GM18951 (cell line): ENCODE measurements around the gene ATOX1.

ENCODE experiments used
- POLR2A ChIP-seq: IDR thresholded peaks from 4 replicates; pipeline ENCODE4 v1.6.1; 2011; ENCODE audit warnings: mild to moderate bottlenecking; ENCODE audit not compliant: insufficient read length, insufficient read depth; ENCODE audit errors: extremely low read depth
- in situ Hi-C: fragments of 300-500 bp; cut with MboI; formaldehyde crosslinking; loops from one replicate; pipeline ENCODE4 v1.12.0; 2022; ENCODE audit warnings: low sequenced_read_pairs, mixed read lengths, inconsistent platforms; ENCODE audit not compliant: unreplicated experiment

ATOX1 gene

GRCh38 chr5:151751593-151751992 lies 6.8 kb downstream of the ATOX1 start:
- no peak for TF ChIP-seq POLR2A
- in situ Hi-C loops = no loop called here

DNA sequence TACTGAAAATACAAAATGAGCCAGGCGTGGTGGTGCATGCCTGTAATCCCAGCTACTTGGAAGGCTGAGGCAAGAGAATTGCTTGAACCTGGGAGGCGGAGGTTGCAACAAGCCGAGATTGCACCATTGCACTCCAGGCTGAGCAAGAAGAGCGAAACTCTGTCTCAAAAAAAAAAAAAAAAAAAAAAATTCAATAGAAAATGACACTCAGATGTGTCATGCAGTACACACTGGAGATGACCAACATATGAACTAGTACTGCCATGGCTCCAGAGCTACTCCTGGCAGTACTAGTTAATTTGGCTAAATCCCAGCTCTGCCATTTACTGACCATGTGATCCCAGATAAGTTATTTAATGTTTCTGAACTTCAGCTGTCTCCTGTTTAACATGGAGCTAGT lies 7.3 kb downstream of the ATOX1 start:
- in situ Hi-C loops = no loop called here
- TF ChIP-seq POLR2A = no peak

- no peak for TF ChIP-seq POLR2A
- in situ Hi-C loops = no loop called here
Observed at GRCh38 chr5:151750121-151750520, 8.3 kb downstream of the ATOX1 start.

DNA sequence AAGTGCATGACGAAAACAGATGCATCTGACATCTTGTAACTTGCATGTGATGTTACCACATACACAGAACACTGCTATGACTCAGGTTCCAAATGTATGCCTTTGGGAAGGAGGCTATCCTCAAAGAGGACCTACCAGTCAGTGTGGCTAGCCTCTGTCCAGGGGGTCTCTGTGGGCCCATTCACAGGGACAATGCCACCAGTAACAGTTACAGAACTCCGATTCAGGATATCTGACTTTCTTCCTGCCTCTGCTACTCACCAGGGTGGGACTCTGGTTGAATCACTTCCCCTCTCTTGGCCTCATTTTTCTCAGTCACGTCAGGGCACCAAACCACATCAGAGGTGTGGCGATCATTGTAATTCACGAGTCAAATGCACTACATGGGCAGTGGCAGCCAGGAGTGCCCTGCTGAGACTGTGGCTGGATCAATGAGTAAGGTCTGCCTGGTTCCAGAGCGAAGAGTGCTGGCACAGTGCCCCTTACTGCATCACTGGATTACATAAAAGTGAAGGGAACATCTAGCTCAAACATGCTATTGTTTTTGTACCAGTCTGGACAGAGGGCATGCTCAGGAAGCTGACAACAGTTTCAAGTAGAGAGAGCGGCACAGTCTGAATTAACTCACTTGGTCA lies 13.2 kb downstream of the ATOX1 start:
- in situ Hi-C loops = loop anchor here (5.0 kb wide), 1 partner anchor 83 kb away; no protein-coding TSS in a partner anchor
- TF ChIP-seq POLR2A = no peak

DNA sequence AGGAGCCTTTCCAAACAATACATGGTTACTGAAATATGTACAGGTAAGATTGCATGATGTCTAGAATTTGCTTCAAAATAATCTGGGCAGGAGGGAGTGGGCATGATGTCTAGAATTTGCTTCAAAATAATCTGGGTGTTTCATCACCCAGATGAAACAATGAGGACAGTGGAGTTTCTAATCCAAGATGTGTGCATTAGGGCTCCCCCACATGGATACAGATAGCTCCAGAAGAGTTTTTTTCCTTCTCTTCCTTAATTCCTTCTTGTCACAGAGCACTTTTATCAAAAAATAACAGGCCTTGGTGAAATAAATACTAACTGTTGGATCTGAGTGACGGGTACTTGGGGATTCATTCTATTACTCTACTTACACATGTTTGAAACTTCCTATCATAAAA lies 14.9 kb downstream of the ATOX1 start:
- no peak for TF ChIP-seq POLR2A
- in situ Hi-C loops = no loop called here

GRCh38 chr5:151742870-151743294 lies 15.5 kb downstream of the ATOX1 start:
- TF ChIP-seq POLR2A = no peak
- in situ Hi-C loops = no loop called here

DNA sequence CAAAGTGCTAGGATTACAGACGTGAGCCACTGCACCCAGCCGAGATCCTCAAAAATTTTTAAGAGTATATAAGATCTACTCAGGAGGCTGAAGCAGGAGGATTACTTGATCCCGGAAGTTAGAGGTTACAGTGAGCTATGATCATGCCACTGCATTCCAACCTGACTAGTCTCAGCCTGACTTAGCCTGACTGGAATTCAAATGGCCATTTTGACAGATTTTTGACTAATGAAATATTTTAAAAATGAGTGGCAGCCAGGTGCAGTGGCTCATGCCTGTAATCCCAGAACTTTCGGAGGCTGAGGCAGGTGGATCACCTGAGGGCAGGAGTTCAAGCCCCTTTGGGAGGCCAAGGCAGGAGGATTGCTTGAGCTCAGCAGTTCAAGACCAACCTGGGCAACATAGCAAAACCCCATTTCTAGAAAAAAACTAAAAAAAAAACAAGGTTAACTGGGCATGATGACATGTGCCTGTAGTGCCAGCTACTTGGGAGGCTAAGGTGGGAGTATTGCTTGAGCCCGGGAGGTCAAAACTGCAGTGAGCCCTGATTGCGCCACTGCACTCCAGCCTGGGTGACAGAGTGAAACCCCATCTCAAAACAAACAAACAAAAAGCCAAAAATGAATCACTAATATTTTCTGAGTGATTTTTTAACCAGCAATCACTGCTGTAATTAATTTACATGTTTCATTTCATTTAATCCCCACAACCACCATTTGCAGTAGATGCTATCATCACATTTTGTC lies 16.6 kb downstream of the ATOX1 start:
- in situ Hi-C loops = no loop called here

DNA sequence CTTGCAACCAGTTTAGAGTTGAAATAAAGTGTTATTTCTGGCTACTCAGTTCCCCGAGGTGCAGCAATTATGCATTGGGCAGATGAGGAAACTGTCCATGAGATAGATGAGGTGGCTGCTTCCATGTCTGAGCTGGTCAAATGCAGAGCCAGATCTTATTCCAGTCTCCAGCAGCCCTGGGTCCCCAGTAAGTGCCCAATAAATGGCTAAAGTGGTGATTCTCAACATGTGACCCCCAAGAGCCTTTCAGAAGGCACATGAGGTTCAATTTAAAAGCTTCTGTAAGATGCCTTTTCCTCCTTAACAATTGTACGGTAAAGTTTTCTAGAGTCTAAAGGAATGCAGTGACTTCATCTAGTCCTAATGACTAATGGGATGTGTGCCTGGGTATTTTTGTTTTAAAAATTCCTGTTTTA lies 17.5 kb downstream of the ATOX1 start:
- TF ChIP-seq POLR2A = no peak
- in situ Hi-C loops = no loop called here

More for the DNA sequence above, 16.6 kb downstream of the ATOX1 start:
- no peak for TF ChIP-seq POLR2A

DNA sequence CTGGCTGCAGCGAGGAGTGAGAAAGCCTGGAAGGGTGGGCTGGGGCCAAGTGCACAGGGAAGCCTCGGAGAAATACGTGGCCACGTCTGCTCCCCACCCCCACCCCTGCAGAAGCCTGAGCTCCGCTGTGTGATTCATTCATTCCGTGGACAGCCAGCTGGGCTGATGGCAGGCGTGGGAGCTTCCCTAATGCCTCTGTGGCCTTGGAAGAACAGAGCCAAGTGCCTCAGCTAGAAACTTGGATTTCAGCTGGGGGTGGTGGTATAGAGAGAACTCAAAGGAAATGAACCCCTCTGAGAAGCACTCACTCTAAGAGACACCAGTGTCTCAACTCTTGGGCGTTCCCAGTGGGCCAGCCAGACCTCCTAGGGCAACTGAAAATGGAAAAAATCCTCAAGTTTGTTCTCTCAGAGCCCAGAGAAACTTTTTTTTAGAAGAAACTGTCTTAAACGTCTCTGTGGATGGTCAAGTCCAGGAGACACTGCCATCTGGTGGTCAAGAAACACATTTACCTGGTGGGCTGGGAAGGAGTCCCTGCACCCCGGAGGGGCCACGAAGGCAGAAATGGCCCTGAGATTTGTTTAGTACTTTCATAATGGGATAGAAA lies 18.0 kb downstream of the ATOX1 start:
- in situ Hi-C loops = no loop called here
- no peak for TF ChIP-seq POLR2A

DNA sequence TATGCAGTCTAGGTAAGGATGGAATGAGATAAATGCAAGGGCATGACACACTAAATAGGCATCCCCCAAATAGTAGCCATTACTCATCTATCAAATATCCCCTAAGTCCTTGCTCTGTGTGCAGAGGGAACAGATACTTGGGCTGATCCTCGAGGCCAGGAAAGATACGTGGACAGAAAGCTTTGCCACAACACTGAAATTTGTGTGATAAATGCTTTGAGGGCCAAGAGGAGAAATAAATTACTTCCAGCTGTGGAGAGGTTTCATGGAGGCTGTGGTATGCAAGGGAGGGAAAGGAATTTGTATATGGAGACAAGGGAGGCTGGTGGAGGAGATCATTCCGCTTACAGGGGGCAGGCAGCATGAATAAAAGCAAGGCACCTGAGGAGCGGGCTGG lies 18.5 kb downstream of the ATOX1 start:
- in situ Hi-C loops = no loop called here

GRCh38 chr5:151739395-151739794 lies 19.0 kb downstream of the ATOX1 start:
- in situ Hi-C loops = no loop called here
- TF ChIP-seq POLR2A = no peak

More for the DNA sequence above, 18.5 kb downstream of the ATOX1 start:
- no peak for TF ChIP-seq POLR2A

- TF ChIP-seq POLR2A = no peak
- in situ Hi-C loops = no loop called here
Observed at GRCh38 chr5:151738125-151738848, 20.1 kb downstream of the ATOX1 start.

- TF ChIP-seq POLR2A = no peak
- in situ Hi-C loops = no loop called here
Observed at GRCh38 chr5:151737431-151737830, 21.0 kb downstream of the ATOX1 start.
